ENCODE results near the gene KLHL35. TPM values are rescaled to one million over a fixed set of nuclear protein-coding genes. Genes with fewer than 3 reads are reported as not detected.

Gene KLHL35
- total and polyA plus RNA-seq, 2 experiments from 2014 or later = 5.7 to 13.0 TPM

DNA sequence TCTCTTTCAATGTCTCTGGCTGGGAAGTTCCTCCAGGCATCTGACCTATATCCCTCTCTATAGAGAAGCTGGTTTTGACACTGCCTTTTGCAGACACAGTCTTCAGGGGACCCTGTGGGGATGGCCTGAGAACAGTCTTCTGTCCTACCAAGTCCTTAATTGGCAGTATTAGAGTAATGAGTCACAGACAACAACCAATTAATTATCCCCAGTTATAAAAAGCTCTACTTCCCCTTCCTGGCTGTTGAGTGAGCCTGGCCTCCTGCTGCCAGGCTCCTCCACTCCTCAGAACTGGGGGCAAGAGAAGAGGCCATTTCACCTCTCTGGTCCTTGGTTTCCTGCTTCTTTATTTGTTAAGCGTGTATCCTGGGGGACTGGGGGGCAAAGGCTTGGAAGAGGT, 41.2 kb upstream of the KLHL35 start:
- no peak for TF ChIP-seq EZH2phosphoT487 (IDR thresholded peaks at IDR 0.05; ENCODE audit: insufficient read depth, low read depth)
- TF ChIP-seq EZH2 (IDR thresholded peaks at IDR 0.05; ENCODE audit: insufficient read depth, poor library complexity, severe bottlenecking) = no peak
- 96 to 100% methylated on average over 1 of the region's 1 CpG for WGBS, 2 experiments (ENCODE audit: low coverage in 1 of 2, low lambda C conversion rate in 2 of 2, missing lambda C conversion rate in 2 of 2)
- Histone ChIP-seq H2AFZ (no peak overlapping the region), H3K9me2 (ENCODE audit: insufficient read depth) (no peaks in the 10 kb centered on the region), H3K9ac (no peak overlapping the region), H3K4me1 (ENCODE audit: insufficient read depth) (0 out of 2 replicates have a peak, but pooled peaks cover 6% of the 10 kb centered on the region), H3K27ac (no peak overlapping the region), H3K9me3 (ENCODE audit: low read depth) (no peaks in the 10 kb centered on the region), H3F3A (ENCODE audit: insufficient read depth) (no peaks in the 10 kb centered on the region), H3K79me2 (ENCODE audit: insufficient read depth) (no peaks in the 10 kb centered on the region), H3K4me3 (no peak overlapping the region), H4K20me1 (ENCODE audit: insufficient read depth) (no peaks in the 10 kb centered on the region), H3K36me3 (ENCODE audit: low read depth) (no peaks in the 10 kb centered on the region), H3K4me2 (ENCODE audit: unreplicated experiment) (no peak overlapping the region), H3K27me3 (replicated peaks; ENCODE audit: insufficient read depth) (no peaks in the 10 kb centered on the region)
- in situ Hi-C loops (cut with MboI) = no loop called here
- no peak for DNase-seq

GRCh38 chr11:75473684-75474083, 40.7 kb upstream of the KLHL35 start:
- in situ Hi-C loops (cut with MboI) = no loop called here
- Histone ChIP-seq H3K27ac (no peak overlapping the region), H3K9me2 (ENCODE audit: insufficient read depth) (no peaks in the 10 kb centered on the region), H3K4me1 (ENCODE audit: insufficient read depth) (0 out of 2 replicates have a peak, but pooled peaks cover 6% of the 10 kb centered on the region), H3F3A (ENCODE audit: insufficient read depth) (no peaks in the 10 kb centered on the region), H3K4me2 (ENCODE audit: unreplicated experiment) (no peak overlapping the region), H3K36me3 (ENCODE audit: low read depth) (no peaks in the 10 kb centered on the region), H3K4me3 (no peak overlapping the region), H3K9ac (no peak overlapping the region), H3K27me3 (replicated peaks; ENCODE audit: insufficient read depth) (no peaks in the 10 kb centered on the region), H4K20me1 (ENCODE audit: insufficient read depth) (no peaks in the 10 kb centered on the region), H3K9me3 (ENCODE audit: low read depth) (no peaks in the 10 kb centered on the region), H2AFZ (no peak overlapping the region), H3K79me2 (ENCODE audit: insufficient read depth) (no peaks in the 10 kb centered on the region)
- WGBS, 2 experiments (ENCODE audit: low coverage in 1 of 2, low lambda C conversion rate in 2 of 2, missing lambda C conversion rate in 2 of 2) = 85% methylated on average over 5 to 6 of the region's 6 CpGs
- no peak for DNase-seq
- TF ChIP-seq EZH2 (IDR thresholded peaks at IDR 0.05; ENCODE audit: insufficient read depth, poor library complexity, severe bottlenecking) (no peak), EZH2phosphoT487 (IDR thresholded peaks at IDR 0.05; ENCODE audit: insufficient read depth, low read depth) (no peak)

- TF ChIP-seq EZH2 (IDR thresholded peaks at IDR 0.05; ENCODE audit: insufficient read depth, poor library complexity, severe bottlenecking) = no peak
- no peak for TF ChIP-seq EZH2phosphoT487 (IDR thresholded peaks at IDR 0.05; ENCODE audit: insufficient read depth, low read depth)
- Histone ChIP-seq H3K27me3 (replicated peaks; ENCODE audit: insufficient read depth) (no peaks in the 10 kb centered on the region), H3F3A (ENCODE audit: insufficient read depth) (no peaks in the 10 kb centered on the region), H4K20me1 (ENCODE audit: insufficient read depth) (no peaks in the 10 kb centered on the region), H3K4me1 (ENCODE audit: insufficient read depth) (0 out of 2 replicates have a peak, but pooled peaks cover 6% of the 10 kb centered on the region), H3K9me2 (ENCODE audit: insufficient read depth) (no peaks in the 10 kb centered on the region), H3K79me2 (ENCODE audit: insufficient read depth) (no peaks in the 10 kb centered on the region), H3K9ac (no peak overlapping the region), H3K27ac (no peak overlapping the region), H3K36me3 (ENCODE audit: low read depth) (no peaks in the 10 kb centered on the region), H3K9me3 (ENCODE audit: low read depth) (no peaks in the 10 kb centered on the region), H3K4me2 (ENCODE audit: unreplicated experiment) (no peak overlapping the region), H3K4me3 (no peak overlapping the region), H2AFZ (no peak overlapping the region)
- WGBS, 2 experiments (ENCODE audit: low coverage in 1 of 2, low lambda C conversion rate in 2 of 2, missing lambda C conversion rate in 2 of 2) = 98 to 100% methylated on average over 5 of the region's 5 CpGs
- DNase-seq = no peak
- in situ Hi-C loops (cut with MboI) = no loop called here
Observed at GRCh38 chr11:75472081-75472732, 39.2 kb upstream of the KLHL35 start.

GRCh38 chr11:75471176-75471973, 38.4 kb upstream of the KLHL35 start:
- TF ChIP-seq EZH2phosphoT487 (IDR thresholded peaks at IDR 0.05; ENCODE audit: insufficient read depth, low read depth) = no peak
- TF ChIP-seq EZH2 (IDR thresholded peaks at IDR 0.05; ENCODE audit: insufficient read depth, poor library complexity, severe bottlenecking) = no peak
- Histone ChIP-seq H3K9me3 (ENCODE audit: low read depth) (no peaks in the 10 kb centered on the region), H4K20me1 (ENCODE audit: insufficient read depth) (no peaks in the 10 kb centered on the region), H3K4me2 (ENCODE audit: unreplicated experiment) (no peak overlapping the region), H3F3A (ENCODE audit: insufficient read depth) (no peaks in the 10 kb centered on the region), H3K27ac (no peak overlapping the region), H3K9ac (no peak overlapping the region), H3K9me2 (ENCODE audit: insufficient read depth) (no peaks in the 10 kb centered on the region), H3K27me3 (replicated peaks; ENCODE audit: insufficient read depth) (no peaks in the 10 kb centered on the region), H3K79me2 (ENCODE audit: insufficient read depth) (no peaks in the 10 kb centered on the region), H3K4me1 (ENCODE audit: insufficient read depth) (0 out of 2 replicates have a peak, but pooled peaks cover 6% of the 10 kb centered on the region), H3K36me3 (ENCODE audit: low read depth) (no peaks in the 10 kb centered on the region), H3K4me3 (no peak overlapping the region), H2AFZ (no peak overlapping the region)
- in situ Hi-C loops (cut with MboI) = no loop called here
- DNase-seq = no peak
- 87 to 89% methylated on average over 7 of the region's 7 CpGs for WGBS, 2 experiments (ENCODE audit: low coverage in 1 of 2, low lambda C conversion rate in 2 of 2, missing lambda C conversion rate in 2 of 2)

All from GM23248 (cell line).